Smooth muscle cell (in vitro differentiated cells): Measurements from ENCODE around the gene KCNQ1. TPM values are rescaled to one million over a fixed set of nuclear protein-coding genes. Genes with fewer than 3 reads are reported as not detected.

Source experiments
- DNase-seq: peaks from one replicate; lab custom pipeline; 2025; ENCODE audit not compliant: unreplicated experiment; lab: John Stamatoyannopoulos, UW
- H2AFZ ChIP-seq: fragments of 200-600 bp; sonication (generic); 2 replicates; pipeline ENCODE4 v1.6.0; 2016; ENCODE audit warnings: antibody characterized with exemption, low read depth, mild to moderate bottlenecking
- H3F3A ChIP-seq: fragments of 200-600 bp; sonication (generic); 2 replicates; pipeline ENCODE4 v1.6.0; 2017; ENCODE audit warnings: antibody characterized with exemption, low read depth
- H3K27ac ChIP-seq: fragments of 200-600 bp; sonication (generic); 2 replicates; pipeline ENCODE4 v1.5.1; 2016; ENCODE audit warnings: low read depth, mild to moderate bottlenecking
- H3K27me3 ChIP-seq: fragments of 200-600 bp; sonication (generic); 2 replicates; pipeline ENCODE4 v1.6.1; 2016; ENCODE audit warnings: low read depth, mild to moderate bottlenecking
- H3K36me3 ChIP-seq: fragments of 200-600 bp; sonication (generic); 2 replicates; pipeline ENCODE4 v1.5.1; 2016; ENCODE audit warnings: low read depth
- H3K4me1 ChIP-seq: fragments of 200-600 bp; sonication (generic); 2 replicates; pipeline ENCODE4 v1.5.1; 2016; ENCODE audit warnings: low read depth
- H3K4me2 ChIP-seq: fragments of 200-600 bp; sonication (generic); 2 replicates; pipeline ENCODE4 v1.6.0; 2016; ENCODE audit warnings: mild to moderate bottlenecking
- H3K4me3 ChIP-seq: fragments of 200-600 bp; sonication (generic); 2 replicates; pipeline ENCODE4 v1.5.1; 2016; ENCODE audit warnings: mild to moderate bottlenecking
- H3K79me2 ChIP-seq: fragments of 200-600 bp; sonication (generic); 2 replicates; pipeline ENCODE4 v1.6.0; 2016; ENCODE audit warnings: low read depth, mild to moderate bottlenecking
- H3K9ac ChIP-seq: fragments of 200-600 bp; sonication (generic); 2 replicates; pipeline ENCODE4 v1.6.0; 2016; ENCODE audit warnings: low read depth
- H3K9me3 ChIP-seq: fragments of 200-600 bp; sonication (generic); replicated peaks from 2 replicates; pipeline ENCODE4 v1.5.1; 2016; ENCODE audit warnings: low read depth
- H4K20me1 ChIP-seq: fragments of 200-600 bp; sonication (generic); 2 replicates; pipeline ENCODE4 v1.6.0; 2016; ENCODE audit warnings: low read depth
- CTCF ChIP-seq: fragments of 200-600 bp; sonication (generic); IDR thresholded peaks from 2 replicates; pipeline ENCODE4 v1.5.1; 2017; ENCODE audit warnings: borderline replicate concordance, mild to moderate bottlenecking, antibody characterized with exemption; ENCODE audit not compliant: insufficient read depth, poor library complexity, severe bottlenecking
- WGBS: methylation state at CpG from one replicate; pipeline ENCODE4 v1.1.7; 2016; ENCODE audit warnings: low lambda C conversion rate; 5-methylcytosine and 5-hydroxymethylcytosine counted together
- polyA plus RNA-seq: library from polyadenylated mRNA; unstranded; fragments of >200 nt; fragmentation: Nextera tagmentation; extraction: Ambion mirVana; gene quantifications from 2 replicates; pipeline ENCODE4 v1.2.1, GENCODE V29; 2016
- total RNA-seq: library from RNA; depleted of rRNA; stranded (reverse); fragments of >200 nt; gene quantifications from 2 replicates; pipeline ENCODE4 v1.2.3, GENCODE V29; 2014

The KCNQ1 gene
- total and polyA plus RNA-seq, 2 experiments from 2014 or later = 1.3 to 2.3 TPM

GRCh38 chr11:2662024-2662312, 217.2 kb downstream of the KCNQ1 start:
- peaks cover 26% of the 10 kb centered on the region for H3F3A ChIP-seq
- no peaks in the 10 kb centered on the region for H3K79me2 ChIP-seq
- H3K27me3 ChIP-seq = no peaks in the 10 kb centered on the region
- H4K20me1 ChIP-seq = peaks cover 28% of the 10 kb centered on the region
- no peak for TF ChIP-seq CTCF
- no peak overlapping the region for H2AFZ ChIP-seq
- H3K9ac ChIP-seq = no peak overlapping the region
- no peak overlapping the region for H3K4me3 ChIP-seq
- no peaks in the 10 kb centered on the region for H3K4me1 ChIP-seq
- H3K36me3 ChIP-seq = peaks cover 33% of the 10 kb centered on the region
- peaks cover 19% of the 10 kb centered on the region for H3K9me3 ChIP-seq
- DNase-seq = no peak
- no peak overlapping the region for H3K4me2 ChIP-seq
- H3K27ac ChIP-seq = no peak overlapping the region
- 96% methylated on average over 5 of the region's 5 CpGs for WGBS

- H3F3A ChIP-seq = peaks cover 19% of the 10 kb centered on the region
- H3K27me3 ChIP-seq = no peaks in the 10 kb centered on the region
- H3K4me2 ChIP-seq = no peak overlapping the region
- H3K9me3 ChIP-seq = peaks cover 19% of the 10 kb centered on the region
- H3K4me3 ChIP-seq = no peak overlapping the region
- TF ChIP-seq CTCF = no peak
- H3K36me3 ChIP-seq = peaks cover 30% of the 10 kb centered on the region
- H2AFZ ChIP-seq = no peak overlapping the region
- H3K4me1 ChIP-seq = no peaks in the 10 kb centered on the region
- no peak overlapping the region for H3K27ac ChIP-seq
- peaks cover 35% of the 10 kb centered on the region for H4K20me1 ChIP-seq
- H3K79me2 ChIP-seq = peaks cover 2% of the 10 kb centered on the region
- no peak overlapping the region for H3K9ac ChIP-seq
- DNase-seq = no peak
- WGBS = 97% methylated on average over 19 of the region's 19 CpGs
These were observed 217.9 kb downstream of the KCNQ1 start for GRCh38 chr11:2662430-2663299.

GRCh38 chr11:2663506-2663905, 218.7 kb downstream of the KCNQ1 start:
- 100% methylated on average over 2 of the region's 2 CpGs for WGBS
- Histone ChIP-seq H3K4me2 (no peak overlapping the region), H3K4me1 (no peaks in the 10 kb centered on the region), H3K4me3 (no peak overlapping the region), H3K79me2 (peaks cover 11% of the 10 kb centered on the region), H2AFZ (no peak overlapping the region), H3K27ac (no peak overlapping the region), H3K36me3 (peaks cover 30% of the 10 kb centered on the region), H3K27me3 (no peaks in the 10 kb centered on the region), H3K9me3 (peaks cover 19% of the 10 kb centered on the region), H3F3A (peaks cover 11% of the 10 kb centered on the region), H4K20me1 (peaks cover 43% of the 10 kb centered on the region), H3K9ac (no peak overlapping the region)
- TF ChIP-seq CTCF = no peak
- DNase-seq = no peak

GRCh38 chr11:2663915-2664314, 219.1 kb downstream of the KCNQ1 start:
- no peak for TF ChIP-seq CTCF
- no peak for DNase-seq

More at GRCh38 chr11:2663915-2664314, 219.1 kb downstream of the KCNQ1 start:
- H3K36me3 ChIP-seq = peaks cover 26% of the 10 kb centered on the region
- H3K27ac ChIP-seq = no peak overlapping the region
- peaks cover 15% of the 10 kb centered on the region for H3K79me2 ChIP-seq
- H3K4me2 ChIP-seq = no peak overlapping the region
- peaks cover 19% of the 10 kb centered on the region for H3K9me3 ChIP-seq
- no peak overlapping the region for H3K9ac ChIP-seq
- peaks cover 8% of the 10 kb centered on the region for H3F3A ChIP-seq
- no peak overlapping the region for H3K4me3 ChIP-seq
- H3K27me3 ChIP-seq = no peaks in the 10 kb centered on the region
- no peak overlapping the region for H2AFZ ChIP-seq
- H4K20me1 ChIP-seq = peaks cover 47% of the 10 kb centered on the region
- no peaks in the 10 kb centered on the region for H3K4me1 ChIP-seq
